MM.1S (cell line): ENCODE data around the gene RARB.

Source experiments
- EZH2 ChIP-seq: fragments of 300-600 bp; sonication (generic); optimal IDR thresholded peaks from 2 replicates; pipeline ENCODE3; 2017; ENCODE audit warnings: low read depth, mild to moderate bottlenecking, antibody characterized with exemption, low read length, mixed read lengths
- TF ChIP-seq, protein P1 (sequence below): fragments of 300-600 bp; sonication (generic); IDR thresholded peaks from 2 replicates; pipeline ENCODE4 v1.5.1; 2016; ENCODE audit warnings: antibody characterized with exemption, low read length, mixed read lengths

DNA sequence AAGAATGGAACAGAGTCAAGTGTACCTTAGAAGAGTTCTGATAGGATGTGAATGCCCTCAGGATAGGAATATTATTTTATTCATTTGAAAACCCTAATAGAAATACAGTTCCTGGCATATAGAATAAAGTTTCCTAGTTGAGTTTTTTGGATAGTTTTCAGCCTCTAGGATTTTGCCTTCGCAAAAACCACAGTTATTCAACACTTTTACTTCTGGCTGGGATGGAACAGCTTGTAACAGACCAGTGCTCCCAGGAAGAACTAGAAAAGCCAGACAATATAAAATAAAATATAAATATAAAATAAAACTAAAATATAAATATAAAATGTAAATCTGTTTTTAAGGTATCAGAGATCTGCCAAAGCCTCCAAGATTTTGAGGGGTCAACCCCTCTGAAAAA lies 27.5 kb upstream of the RARB start:
- TF ChIP-seq, protein P1, sequence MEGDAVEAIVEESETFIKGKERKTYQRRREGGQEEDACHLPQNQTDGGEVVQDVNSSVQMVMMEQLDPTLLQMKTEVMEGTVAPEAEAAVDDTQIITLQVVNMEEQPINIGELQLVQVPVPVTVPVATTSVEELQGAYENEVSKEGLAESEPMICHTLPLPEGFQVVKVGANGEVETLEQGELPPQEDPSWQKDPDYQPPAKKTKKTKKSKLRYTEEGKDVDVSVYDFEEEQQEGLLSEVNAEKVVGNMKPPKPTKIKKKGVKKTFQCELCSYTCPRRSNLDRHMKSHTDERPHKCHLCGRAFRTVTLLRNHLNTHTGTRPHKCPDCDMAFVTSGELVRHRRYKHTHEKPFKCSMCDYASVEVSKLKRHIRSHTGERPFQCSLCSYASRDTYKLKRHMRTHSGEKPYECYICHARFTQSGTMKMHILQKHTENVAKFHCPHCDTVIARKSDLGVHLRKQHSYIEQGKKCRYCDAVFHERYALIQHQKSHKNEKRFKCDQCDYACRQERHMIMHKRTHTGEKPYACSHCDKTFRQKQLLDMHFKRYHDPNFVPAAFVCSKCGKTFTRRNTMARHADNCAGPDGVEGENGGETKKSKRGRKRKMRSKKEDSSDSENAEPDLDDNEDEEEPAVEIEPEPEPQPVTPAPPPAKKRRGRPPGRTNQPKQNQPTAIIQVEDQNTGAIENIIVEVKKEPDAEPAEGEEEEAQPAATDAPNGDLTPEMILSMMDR, result no peak
- TF ChIP-seq EZH2, result no peak
